Activated T-helper 9 cell treated with anti-CD3 and anti-CD28 coated beads, Interleukin-2, amount 50 U/mL, for 16 hours (primary cell): ENCODE results near the gene XRCC3.
A peak's percentile ranks its signal among the peaks of the same experiment; 100 is the strongest.
"Not testable (repeated sequence)": the region's sequence is repeated elsewhere in the genome, so short reads cannot be mapped to it uniquely, and the experiment has no call there.

Experiments
- DNase-seq: peaks from one replicate; pipeline ENCODE4 v3.0.0-alpha.2; 2020; ENCODE audit warnings: low read depth

XRCC3 gene

DNA sequence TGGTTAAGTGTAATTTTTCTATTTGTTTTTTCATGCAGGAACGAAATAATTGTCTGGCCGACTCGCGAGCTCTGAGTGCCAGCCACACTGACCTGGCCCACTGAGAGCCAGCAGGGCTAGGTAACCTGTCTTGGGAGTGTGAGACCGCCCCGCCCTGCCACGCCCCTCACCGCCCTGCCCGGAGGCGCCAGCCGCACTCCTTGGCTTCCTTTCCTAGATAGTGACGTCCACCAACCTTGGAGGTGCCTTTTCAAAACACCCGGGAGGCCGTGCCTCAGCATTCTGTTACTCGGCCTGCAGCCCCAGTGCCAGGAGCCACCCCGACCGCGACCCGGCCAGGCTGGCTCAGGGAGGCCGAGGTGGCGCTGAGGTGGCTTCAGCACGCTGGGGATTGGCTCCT lies 21.7 kb downstream of the XRCC3 start:
- no peak for DNase-seq

DNA sequence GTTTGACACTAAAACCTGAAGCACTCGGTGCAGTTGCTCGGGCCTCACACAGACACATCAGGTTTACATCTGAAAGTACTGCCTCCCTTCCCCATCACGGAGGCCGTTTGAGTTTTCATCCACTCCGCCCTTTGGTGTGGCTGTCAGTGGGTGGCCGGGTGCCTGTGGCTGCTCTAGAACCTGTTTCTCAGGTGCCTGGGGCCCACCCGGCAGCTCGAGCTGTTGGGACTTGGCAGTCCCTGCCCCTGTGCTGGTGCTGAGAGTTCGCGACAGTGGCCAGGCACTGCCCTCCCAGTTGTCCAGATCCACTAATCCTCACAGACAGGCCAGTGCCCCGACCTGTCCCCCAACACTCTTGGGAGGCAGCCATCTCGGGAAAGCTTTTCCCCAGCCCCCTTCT lies 22.4 kb downstream of the XRCC3 start:
- no peak for DNase-seq

GRCh38 chr14:103692159-103692558 lies 23.1 kb downstream of the XRCC3 start:
- DNase-seq, result no peak

GRCh38 chr14:103691655-103692054 lies 23.6 kb downstream of the XRCC3 start:
- DNase-seq, result not testable (repeated sequence)

DNA sequence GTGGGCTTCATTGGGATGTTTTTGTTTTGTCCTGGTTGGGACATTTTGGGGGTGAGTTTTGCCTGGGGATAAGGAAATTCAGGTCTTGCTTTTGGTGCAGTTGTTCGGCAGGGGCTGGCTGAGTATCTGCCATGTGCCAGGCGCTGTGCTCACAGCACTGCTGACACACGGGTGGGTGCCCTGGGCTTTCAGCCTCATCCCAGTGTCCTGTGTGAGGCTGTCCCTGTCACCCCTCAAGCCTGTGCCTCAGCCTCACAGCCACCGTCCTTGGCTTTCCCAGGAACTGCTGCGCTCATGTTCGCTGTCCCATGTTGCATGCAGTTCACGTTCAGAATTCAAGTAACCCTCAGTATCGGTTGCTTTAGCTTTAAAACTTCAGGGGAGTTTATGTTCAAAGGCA lies 24.9 kb downstream of the XRCC3 start:
- no peak for DNase-seq

GRCh38 chr14:103688906-103689902 lies 26.0 kb downstream of the XRCC3 start:
- no peak for DNase-seq

DNA sequence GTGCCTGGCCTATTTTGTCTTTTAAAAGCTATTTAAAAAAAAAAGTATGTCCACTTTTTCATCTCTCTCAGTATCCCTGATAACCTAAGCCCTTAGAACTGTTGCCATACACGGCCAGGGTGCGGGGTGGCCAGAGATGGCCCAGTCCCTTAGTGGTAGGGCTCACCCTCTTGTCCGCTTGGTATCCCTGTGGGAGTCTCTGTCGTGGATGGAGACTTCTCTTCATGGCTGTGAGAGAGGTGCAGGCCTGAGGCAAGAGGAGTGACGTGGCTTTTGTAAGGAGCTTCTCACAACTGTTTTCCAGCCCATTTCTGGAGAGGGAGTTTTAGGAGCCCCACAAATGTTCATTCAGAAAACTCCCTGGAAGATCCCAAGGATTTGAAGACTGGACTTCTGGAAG lies 26.8 kb downstream of the XRCC3 start:
- no peak for DNase-seq

GRCh38 chr14:103687712-103688111 lies 27.5 kb downstream of the XRCC3 start:
- no peak for DNase-seq

GRCh38 chr14:103686831-103687485 lies 28.3 kb downstream of the XRCC3 start:
- no peak for DNase-seq

- DNase-seq, result no peak
These were observed 29.7 kb downstream of the XRCC3 start for GRCh38 chr14:103685276-103686211.

DNA sequence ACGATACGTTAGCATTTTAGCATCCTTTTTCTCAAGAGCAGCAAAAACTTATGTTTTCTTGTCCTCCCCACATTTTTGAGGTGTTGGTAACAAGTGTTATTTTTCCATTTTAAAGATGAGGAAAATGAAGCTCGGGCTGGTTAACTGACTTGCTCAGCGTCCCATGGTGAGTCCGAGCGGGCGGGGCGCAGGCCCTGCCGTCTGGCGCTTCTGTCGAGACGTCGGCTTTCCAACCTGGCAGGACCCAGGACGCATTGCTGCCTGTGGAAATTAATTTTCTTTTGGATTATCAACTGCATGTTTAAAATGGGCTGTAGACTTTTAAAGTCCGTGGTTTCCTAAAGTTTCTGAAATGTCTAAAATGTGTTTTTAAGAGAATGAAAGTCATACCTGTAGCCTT lies 30.4 kb downstream of the XRCC3 start:
- no peak for DNase-seq

DNA sequence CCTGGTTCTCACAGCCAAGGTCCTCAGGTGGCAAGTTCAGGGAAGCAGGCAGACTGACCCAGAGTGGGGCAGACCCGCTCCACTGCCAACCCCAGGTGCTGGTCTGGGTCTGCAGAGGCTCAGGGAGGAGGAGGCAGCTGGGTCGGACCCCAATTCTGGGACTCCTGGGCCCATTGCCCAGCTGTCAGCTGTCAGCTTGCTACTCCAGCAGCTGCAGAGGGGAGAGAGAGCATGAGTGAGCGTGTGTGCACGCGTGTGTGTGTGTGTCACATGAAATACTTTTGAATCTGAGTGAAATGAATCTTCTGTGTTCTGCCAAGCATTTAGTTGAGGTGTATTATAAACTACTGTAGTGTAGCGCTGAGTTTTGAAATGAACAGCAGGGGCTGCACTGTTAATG lies 30.8 kb downstream of the XRCC3 start:
- no peak for DNase-seq

DNA sequence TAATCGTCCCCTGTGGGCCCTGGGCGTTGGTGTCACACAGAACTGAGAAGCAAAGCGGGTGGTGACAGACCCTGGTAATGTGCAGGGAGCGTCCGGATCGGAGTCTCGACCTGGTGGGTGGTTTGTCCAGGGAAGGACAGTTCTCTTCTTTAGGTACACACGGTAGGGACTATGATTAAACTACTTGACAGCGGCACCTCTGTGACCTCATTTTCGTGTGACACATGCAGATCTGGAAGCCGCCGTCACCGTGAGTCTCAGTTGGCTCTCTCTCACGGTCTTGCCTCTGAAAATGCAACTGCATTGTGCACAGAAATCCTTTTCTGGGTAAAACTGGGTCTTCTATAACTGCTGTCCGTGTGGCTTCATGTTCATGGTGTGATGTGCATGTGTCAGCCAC lies 32.1 kb downstream of the XRCC3 start:
- no peak for DNase-seq

- DNase-seq, result no peak
These were observed 34.6 kb downstream of the XRCC3 start for GRCh38 chr14:103680491-103681231.

GRCh38 chr14:103679351-103679750 lies 35.9 kb downstream of the XRCC3 start:
- peak; percentile 20 for DNase-seq

DNA sequence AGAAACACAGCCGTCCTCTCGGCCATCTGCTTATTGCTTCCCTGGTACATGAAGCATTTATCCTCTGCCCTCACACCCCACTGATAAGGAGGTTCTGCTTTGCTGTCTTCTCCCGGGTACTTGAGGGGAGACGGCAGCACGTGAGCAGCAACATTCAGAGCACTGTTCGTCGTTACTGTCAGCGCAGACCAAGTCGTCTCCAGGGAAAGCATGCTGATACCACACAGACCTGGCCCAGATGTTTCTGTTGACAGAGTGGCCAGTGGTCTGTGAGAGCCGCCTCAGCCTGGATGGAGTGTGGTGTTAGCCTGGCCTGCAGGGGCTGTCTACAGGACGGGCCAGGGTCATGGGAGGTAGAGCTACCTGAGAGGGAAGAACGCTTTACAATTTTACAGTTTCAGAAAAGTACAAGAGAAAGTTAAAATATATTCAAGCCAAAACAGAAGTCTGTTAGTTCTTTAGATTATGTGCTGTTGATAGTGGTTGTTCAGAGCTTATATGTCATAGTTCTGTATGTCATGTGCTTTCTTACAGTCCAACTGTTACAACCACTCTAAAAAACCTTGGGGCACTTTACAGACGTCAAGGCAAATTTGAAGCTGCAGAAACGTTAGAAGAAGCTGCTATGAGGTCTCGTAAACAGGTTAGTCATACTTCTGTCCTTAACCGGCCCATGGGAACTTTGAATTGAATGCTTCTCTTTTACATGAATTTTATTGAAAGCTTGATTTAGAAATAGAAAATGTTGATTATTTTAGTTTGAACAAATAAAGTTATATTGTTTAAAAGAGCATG lies 38.2 kb downstream of the XRCC3 start:
- DNase-seq, result no peak

- no peak for DNase-seq
These were observed 39.3 kb downstream of the XRCC3 start for GRCh38 chr14:103675957-103676356.

- no peak for DNase-seq
These were observed 43.3 kb downstream of the XRCC3 start for GRCh38 chr14:103671911-103672310.

- DNase-seq, result no peak
These were observed 45.9 kb downstream of the XRCC3 start for GRCh38 chr14:103669370-103669769.

DNA sequence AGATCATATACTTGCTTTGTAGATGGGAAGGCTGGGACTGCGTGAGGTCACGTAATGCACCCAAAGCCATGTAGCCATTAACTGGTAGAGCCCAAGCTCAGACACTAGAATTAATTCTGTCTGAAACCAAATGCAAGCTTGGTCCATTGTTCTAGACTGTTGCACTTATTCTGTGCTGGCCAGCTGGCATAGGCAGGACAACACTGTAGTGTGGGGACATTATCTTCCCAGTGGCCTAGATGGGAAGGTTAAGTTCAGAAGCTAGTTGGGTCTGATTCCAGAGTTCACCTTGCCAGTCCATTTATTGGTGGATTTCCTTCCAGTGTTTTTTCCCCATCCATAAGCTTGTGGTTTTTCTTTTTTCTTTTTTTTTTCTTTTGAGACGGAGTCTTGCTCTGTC lies 47.1 kb downstream of the XRCC3 start:
- DNase-seq, result no peak

DNA sequence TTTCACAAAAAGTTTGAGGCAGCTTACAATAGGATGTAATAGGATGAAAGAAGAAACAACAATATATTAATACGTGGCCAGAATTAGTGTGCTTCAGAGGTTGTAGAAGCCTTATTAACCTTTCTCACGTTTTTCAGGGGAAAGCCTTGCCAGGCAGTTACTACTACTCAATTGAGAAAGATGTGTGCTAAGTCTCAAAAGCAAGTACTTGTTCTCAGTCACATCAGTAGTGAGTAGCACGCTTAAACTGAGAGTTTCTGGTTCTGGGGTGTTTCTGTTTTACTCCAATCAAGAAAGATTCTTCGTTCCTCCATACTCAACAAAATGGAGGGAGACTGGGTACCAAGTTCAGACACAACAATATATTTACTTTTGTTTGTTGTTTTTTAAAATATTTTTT lies 47.6 kb downstream of the XRCC3 start:
- DNase-seq, result no peak
